ENCODE data around the gene ENKD1.

Gene ENKD1

DNA sequence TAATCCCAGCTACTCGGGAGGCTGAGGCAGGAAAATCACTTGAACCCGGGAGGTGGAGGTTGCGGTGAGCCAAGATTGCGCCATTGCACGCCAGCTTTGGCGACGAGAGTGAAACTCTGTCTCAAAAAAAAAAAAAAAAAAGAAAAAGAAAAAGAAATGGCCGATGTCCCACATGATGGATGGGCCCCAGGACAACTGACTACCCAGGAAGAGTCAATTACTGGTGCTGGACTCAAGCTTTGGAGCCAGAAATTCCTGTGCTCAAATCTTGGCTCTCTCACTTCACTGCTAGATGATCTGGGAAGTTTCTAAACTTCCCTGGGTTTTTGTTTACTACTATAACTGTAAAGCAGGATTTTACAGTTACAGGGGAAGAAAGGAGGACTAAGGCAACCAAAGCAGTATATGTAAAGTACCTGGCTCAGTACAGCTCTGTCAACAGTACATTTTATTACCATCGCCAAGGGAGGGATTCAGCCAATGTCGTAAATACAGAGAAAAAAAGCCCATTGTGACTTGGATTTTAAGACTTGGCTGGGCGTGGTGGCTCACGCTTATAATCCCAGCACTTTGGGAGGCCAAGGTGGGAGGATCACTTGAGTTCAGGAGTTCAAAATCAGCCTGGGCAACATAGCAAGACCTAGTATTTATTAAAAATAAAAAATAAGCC lies 11.9 kb upstream of the ENKD1 start:
- no peak for FAIRE-seq

DNA sequence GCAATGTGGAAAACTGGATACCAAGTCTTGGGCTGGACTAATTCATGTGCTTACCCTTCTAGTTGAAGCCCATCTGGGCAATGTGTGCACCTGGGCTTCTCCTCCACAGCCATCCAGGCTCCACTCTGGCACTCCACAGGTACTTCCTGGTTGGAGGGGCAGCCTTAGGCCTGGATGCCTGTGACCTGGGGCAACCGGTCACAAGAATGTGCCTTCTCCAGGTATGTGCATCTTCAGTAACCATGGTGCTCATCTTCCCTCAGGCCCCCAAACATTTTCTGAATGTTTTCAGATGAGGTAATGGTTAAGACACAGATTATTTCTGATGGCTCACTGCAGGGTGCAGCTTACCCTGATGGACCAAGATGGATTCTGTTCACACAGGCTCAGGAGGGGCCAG lies 11.2 kb upstream of the ENKD1 start:
- no peak for FAIRE-seq

DNA sequence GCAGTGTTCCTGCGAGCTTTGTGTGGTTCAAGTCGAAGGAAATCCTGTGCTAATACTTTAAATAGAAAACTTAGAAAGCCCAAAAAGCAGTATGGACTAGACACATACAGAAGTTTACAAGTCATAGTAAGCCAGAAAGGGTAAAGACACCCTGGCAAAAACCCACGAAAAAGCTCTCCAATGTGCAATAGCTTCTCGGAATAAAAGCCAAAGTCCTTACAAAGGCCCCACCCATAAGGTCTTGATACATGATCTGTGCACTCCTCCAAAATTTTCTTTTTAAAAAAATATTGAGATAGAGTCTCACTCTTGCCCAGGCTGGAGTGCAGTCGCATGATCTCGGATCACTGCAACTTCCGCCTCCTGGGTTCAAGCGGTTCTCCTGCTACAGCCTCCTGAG lies 10.4 kb upstream of the ENKD1 start:
- FAIRE-seq: no peak

DNA sequence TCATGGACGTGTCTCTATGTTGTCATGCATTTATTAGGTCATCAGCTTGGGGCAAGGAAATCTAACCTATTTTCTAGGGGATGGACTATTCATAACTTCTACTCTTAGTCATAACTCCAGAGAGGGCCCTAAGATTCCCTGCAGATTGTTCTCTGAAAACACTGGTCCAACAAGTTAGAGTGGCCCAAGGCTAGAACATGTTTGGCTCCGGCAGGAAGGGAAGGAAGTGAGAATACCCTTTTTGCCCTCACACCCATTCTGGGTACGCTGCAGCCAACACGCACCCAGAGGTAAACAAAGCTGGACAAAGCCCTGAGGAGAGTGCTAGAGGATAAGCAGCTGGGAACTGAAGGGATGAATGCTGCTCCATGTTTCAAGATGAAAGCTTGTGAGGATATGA lies 10.0 kb upstream of the ENKD1 start:
- FAIRE-seq: no peak

DNA sequence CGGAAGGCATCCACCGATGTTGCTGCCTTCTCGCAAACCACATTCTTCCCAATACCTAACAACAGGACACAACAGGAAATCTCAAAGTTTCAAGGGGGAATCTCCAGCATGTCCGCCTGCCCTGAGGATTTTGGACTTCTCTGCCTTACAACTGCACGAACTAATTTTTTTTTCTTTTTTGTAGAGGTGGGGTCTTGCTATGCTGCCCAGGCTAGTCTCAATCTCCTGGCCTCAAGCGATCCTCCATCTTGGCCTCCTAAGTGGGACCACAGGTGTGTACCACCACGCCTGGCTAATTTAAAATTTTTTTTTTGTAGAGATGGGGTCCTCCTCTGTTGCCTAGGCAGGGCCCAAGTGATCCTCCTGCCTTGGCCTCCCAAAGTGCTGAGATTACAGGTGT lies 9.4 kb upstream of the ENKD1 start:
- FAIRE-seq: no peak

DNA sequence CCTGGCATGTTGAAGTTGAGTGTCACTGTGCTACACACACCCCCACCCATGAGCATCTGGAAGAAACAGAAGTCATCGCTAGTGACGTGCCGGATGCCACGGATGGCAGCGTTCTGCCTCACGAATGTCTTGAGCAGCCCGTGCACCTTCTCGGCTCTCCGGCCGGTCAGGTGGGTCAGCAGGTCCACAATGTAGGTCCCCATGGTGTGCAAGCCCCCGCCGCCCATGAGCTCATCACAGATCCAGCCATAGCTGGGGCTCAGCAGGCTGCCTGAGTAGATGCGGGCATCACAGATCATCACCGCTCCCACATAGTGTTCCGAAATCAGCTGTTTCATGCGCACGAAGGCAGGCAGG lies 9.0 kb upstream of the ENKD1 start:
- no peak for FAIRE-seq

DNA sequence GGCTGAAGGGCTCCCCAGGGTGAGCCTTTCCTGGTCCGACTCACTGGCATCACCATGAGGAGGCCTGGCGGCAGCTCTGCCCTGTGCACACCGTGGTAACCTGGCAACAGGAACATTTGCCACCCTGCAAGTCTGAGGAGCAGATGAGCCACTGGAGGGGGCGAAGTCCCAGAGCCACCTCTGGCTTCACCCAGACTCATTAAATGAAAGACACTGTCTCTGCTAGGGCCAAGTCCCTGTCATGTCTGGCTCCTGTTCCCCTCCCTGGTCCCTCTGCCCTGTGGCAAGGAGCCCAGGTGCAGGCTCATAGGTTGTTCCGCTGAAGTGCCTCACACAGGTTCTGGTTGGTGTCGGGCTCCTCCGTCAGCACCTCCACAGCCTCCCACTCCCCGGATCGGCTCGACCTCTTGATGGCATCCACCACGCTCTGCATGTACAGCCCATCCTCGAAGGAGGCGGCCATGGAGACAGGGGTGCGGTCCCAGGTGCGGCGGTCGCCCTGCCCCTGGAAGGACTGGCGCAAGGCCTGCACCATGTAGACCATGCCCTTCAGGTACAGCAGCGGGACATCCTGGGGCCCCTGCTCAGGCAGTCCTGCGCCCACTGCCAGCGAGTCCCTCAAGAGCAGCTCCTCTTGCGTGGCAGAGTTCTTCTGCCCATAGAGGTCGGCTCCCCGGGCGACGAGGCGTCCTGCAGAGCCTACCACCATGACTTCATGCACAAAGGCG lies 8.5 kb upstream of the ENKD1 start:
- FAIRE-seq: no peak

DNA sequence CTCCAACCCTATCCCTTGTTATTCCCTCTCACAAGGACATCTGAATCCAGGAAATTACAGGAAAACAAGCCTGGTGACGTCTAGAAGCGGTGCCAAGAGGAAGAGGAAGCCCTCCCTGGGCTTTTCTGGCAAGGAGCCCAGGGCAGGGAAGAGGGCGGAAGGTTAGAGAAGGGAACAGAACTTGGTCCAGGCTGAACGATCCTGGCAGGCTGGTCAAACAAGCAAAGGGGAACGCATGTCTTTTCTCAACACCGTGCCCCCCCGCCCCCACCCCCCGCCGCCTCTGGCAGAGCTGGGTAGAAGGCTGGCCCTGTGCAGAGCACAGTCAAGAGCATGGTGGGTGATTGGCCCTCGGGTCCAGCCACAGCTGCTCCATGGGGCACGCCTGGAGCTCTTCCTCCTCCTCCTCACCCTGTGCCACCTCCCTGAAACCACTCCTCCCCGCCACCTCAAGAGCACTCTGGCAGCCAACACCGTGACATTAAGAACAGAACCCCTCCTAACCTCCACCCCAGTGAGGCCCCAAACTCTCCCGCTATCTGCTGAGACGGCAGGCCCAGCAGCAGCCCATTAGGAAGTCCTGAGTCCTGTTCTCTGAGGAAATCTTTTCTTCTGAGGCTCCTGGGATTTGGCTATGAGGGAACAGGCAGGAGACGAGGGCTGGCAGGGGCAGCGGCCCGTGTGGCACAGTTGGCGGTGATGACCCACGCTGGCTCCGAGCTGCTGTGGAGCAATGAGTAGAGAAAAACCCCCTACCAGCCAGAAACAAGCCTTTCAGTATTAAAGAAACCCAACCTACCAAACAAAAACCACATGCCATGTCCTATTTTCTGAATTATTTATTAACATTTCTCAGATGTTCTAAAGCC lies 7.4 kb upstream of the ENKD1 start:
- no peak for FAIRE-seq

DNA sequence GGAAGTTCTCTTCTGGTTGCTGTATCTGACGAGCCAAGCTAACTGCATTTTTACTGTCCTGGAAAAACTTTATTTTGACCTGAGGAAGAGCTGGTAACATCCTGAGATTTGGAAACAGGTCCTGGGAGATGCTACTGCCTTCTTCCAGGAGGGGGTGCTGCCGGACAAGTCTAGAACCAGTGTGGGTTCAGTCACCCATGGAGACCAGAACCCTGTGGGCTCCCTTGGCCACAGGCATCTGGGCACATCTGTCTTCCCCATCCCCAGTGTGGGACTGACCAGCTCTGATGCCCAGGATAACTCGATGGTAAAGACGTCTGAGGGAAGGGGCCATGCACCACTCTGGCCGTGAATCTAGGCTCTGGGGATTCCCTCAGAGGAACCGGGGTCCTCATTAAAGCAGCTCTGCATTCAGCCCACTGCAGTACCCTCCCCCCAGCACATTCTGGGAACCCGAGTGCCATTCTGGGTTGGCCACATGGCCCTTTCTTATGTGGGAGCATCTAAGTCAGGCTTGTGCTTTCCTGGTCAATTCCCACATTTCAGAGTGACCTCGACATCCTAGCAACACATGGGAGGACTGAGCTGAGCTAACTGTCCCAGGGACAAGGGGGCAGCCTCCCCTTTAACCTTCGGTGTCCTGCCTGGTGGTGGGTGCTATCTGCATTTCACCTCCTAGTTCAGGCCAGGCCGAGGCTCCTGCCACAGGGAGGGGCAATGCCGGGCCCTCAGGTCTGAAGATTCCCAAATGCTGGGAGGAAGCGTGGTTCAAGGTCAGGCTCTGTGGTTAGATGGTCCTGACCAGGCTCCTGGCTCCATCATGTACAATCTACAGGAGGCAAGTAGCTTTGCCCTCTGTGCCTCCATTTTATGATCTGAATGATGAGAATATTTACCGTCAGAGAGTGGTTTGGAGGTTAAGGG lies 6.5 kb upstream of the ENKD1 start:
- FAIRE-seq: no peak

DNA sequence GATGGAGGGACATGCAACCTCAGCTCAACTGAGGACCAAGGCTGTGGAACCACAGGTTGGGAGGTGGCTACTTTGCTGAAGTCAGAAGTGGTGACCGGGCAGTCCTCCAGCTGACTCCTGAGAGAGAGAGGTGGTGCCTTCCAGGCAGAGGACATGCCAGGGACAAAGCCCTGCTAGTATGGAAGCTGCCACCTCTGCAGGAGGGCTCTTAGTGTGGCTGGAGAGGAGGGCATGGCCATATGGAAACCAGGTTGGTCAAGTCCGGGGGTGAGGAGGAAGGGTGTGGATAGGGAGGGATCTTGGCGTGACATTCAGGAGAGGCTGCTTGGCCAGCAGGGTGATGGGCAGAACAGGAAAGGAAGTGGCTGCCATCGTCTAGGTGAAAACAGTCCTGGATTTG lies 5.8 kb upstream of the ENKD1 start:
- no peak for FAIRE-seq

DNA sequence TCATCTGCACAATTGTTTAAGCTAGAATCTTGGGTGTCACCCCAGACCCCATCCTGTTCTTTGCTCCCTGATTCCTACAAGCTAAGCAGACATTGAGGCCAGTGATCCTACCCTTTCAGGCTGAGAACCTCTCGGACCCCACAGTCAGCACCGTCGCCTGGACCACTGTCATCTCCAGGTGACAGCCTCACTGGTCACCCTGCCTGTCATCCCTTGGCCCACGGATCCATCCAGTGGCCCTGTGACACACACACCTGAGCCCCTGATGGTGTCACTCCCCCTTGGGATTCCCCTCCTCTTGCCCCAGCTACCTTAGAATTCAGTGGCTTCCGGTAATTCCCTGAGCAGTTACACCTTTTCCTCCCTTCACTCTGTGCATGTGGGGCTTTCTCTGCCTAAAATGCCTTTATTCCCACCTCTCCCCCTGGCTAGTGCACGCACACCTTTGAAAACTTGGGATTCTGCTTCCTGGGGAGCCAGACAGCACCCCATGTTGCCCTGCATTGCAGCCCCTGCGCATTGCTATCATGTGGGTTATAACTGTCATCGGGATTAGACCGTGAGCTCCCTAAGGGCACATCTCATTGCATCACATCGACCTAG lies 3.0 kb upstream of the ENKD1 start:
- no peak for FAIRE-seq

DNA sequence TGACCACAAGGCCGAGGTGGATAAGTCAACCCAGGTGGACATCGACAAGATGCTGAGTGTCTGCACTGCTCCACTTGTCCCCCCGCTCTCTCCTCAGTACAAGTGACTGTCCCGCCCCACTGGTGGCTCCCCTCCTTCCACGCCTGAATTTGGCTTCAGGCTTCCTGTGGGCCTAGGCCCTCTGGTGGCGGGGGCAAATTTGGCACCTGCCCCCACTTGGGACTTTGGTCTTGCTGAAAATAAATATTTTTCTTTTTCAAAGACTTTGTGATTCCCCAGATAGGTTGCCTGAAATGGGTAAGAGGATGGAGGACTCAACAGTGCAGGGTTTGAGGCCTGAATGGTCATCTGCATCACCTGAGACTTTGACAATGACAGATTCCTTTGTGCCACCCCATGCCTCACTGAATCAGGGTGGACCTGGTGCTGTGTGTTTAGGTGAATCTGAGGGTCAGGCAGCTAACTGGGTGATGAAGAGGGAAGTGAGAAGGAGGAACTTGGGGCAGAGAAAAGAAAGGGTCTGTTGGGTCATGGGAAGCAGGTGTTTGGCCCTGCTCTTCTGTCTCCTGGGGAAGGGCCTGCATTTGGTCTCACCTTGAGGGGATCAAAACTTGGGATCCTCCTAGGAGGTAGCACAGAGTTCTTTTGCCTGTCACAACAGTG lies 2.1 kb upstream of the ENKD1 start:
- FAIRE-seq: no peak

DNA sequence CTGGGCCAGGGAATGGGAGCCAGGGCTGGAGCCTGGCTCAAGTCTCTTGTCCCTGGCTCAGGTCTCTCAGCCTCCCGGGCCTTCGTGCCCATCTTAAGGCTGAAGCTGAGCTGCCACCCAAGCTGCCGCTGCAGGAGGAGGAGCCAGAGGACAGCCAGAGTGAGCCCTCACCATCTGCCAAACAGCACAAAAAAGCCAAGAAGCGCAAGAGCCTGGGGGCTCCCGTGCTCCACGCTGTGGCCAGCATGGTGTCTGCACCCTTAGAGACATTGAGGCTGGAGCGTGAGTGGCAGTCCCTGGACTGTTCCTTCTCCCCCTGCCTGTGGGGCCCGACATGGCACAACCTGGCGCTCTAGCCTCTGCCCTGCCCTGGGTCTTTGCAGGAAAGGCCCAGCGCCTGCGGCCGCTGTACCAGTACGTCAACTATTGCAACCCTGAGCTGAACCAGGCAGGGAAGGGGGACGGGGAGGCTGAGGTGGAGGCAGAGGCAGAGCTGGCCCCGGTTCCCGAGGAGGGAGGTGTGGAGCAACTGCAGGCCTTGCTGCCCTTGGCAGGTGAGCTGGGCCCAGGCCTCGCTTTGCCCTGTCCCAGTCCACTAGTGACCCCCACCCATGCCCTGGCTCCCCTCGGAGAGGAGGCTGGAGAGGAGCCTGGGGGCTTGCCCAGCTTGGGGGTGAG lies 1.4 kb upstream of the ENKD1 start:
- FAIRE-seq: no peak

DNA sequence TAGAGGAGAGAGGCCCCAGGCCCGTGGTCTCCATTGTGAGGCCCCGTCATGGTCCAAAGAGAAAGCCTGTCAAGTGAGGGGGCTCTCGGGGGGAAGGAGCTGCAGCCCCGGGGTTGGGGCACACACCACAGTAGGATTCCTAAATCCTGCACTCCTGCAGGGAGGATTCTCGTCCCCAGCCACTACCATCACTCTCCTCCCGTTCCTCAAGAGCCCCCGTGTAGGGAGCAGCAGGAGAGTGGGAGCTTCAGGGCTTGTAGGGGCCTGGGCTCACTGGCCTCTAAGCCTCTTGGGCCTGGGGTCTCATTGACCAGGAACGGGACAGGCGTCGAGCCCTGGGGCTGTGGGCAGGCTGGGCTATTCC lies 885 bp upstream of the ENKD1 start:
- FAIRE-seq: no peak

DNA sequence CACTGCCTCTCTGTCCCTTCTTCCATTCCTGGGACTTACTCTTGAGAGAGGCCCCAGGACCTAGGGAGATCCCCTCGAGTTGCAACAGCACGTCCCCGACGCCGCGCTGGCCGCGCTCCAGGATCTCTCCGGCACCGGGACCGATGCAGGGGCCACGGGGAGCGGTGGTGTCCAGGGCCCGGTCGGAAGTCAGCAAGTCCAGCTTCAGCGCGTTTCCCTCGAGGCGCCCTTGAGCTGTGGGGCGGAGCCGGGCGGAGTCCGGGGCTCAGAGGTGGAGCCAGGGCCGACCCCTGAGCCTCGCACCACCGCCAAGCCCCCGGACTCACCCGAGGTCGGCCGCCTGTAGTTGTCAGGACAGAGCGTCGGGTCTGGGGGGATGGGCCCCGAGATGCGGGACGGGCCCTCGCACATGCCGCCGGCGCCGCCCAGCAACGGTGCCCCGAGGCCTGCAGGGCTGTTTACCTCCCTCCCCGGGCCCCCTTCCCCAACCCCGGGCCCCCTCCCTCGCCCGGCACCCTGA lies 458 bp downstream of the ENKD1 start:
- FAIRE-seq: no peak

DNA sequence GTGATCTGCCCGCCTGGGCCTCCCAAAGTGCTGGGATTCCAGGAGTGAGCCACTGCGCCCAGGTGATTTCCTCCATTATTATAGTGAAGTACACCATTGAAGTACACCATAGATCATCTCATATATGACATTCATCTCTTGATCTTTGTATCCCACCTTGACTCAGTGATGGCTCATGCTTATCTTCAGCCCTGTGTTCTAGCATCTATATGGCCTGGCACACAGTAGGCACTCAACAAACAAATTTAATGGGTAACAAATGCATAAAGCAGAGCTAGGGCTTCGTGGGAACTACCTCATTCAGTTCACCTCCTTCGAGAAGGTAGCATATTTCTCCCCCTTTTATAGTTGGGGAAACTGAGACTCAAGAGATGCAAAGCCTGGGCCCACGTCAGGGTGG lies 952 bp downstream of the ENKD1 start:
- FAIRE-seq: no peak

DNA sequence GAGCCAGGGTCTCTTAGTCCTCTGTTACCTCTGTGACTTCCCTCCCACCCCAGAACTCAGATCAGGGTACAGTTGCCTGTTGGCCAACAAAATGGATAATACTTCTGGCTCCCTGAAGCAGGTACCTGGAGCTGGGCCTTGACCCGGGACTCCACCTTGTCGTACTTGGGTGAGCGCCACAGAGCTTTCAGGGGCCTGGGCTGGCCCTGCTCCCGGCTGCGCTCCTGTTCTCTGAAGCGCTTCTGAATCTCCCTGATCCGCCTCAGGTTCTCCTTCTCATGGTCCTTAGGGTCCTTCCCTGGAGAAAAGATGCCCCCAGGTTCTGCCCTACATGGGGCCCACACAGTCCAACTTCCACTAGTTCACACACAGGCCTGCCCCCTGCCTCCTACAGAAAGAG lies 1.7 kb downstream of the ENKD1 start:
- FAIRE-seq: no peak

DNA sequence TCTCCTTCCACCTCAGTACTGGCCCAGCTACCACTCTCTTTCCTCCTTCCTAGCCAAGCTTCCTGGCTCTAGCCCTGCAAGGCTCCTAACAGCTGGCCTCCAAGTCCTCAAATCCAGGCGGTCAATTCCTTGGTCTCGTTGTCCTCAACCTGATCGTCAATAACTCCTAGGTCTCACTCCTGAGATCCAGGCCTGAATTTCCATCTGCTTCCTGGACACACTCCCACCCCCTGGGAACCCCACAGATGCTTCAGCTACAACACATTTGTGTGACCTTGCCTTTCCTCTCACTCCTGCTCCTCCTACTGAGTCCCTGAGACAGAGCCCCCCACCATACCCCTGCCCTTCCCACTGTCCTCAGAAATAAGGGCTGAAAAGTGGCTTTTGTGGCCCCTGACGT lies 2.3 kb downstream of the ENKD1 start:
- no peak for FAIRE-seq

DNA sequence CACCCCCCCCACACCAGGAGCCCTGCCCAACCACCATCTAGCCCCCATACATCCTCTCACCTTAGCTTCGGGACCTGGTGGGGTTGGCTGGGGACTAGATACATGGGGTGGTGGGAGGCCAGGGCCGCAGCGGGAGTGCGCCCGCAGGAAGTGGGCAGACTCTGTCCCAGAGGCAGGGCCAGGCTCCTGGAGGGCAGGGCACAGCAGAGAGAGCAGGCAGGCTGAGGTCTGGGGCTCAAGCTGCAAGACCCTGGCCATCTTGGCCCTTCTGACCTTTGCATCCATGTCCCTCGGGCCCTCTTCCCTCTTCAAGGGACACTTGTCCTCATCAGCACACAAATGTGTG lies 2.7 kb downstream of the ENKD1 start:
- no peak for FAIRE-seq

DNA sequence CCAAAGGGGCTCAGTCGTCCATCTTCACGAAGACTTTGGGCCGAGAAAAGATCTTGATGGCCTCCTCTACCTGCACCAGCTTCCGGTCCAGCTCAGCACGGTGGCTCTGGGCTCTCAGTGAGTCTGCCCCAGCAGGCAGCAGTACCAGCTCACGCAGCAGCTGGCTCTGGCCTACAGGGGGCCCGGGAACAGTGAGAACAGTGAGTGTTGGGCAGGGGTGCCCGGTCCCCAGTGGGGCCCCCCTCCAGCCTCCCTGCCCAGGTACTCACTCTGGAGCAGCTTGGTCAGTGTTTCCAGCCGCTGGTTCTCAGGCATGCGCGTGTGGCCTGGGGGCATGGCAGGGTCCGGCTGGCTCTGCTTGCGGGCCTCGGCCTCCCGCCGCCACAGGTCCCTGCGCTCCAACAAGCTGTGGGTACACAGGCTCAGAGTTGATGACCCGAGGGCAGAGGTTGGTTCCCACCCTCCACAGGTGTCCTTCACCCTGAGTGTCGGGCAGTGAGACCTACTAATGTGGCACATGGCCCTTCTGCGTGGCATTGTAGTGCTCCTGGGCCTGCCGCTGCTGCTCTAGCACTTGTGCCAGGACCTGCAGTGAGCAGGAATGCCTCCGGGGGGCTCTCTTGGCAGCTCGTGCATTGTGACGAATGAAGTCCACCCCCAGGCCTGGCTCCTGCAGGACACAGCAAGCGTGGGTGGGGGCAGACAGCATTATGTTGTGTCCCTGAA lies 3.2 kb downstream of the ENKD1 start:
- FAIRE-seq: no peak

DNA sequence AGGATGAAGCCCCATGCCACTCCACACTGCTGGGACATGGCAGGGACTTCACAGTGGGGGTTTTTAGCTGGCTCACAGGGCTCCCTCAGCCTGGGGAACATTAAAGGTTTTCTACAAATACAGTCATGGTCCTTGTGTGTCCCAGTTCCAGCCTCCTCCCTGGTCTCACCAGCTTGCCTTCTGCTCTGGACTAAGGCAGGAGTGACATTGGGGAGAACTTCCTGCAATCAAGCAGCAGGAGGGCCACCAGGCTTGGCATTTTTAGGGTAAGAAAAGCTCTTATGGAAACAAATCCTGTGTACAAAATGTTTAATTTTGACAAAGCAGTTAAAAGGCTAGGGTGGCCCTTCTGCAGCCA lies 3.9 kb downstream of the ENKD1 start:
- no peak for FAIRE-seq
